Activated CD4-positive, alpha-beta T cell treated with anti-CD3 and anti-CD28 coated beads, Interleukin-2, amount 50 U/mL, for 24 hours (primary cell): ENCODE data around the gene WASF2.
"Not testable (repeated sequence)": the region's sequence is repeated elsewhere in the genome, so short reads cannot be mapped to it uniquely, and the experiment has no call there.

Source experiments
- DNase-seq, 2 donors: peaks; one replicate each; pipeline ENCODE4 v3.0.0-alpha.2; 2020; ENCODE audit warnings: low read depth in 1 of 2, low spot score in 1 of 2

Gene WASF2, protein sequence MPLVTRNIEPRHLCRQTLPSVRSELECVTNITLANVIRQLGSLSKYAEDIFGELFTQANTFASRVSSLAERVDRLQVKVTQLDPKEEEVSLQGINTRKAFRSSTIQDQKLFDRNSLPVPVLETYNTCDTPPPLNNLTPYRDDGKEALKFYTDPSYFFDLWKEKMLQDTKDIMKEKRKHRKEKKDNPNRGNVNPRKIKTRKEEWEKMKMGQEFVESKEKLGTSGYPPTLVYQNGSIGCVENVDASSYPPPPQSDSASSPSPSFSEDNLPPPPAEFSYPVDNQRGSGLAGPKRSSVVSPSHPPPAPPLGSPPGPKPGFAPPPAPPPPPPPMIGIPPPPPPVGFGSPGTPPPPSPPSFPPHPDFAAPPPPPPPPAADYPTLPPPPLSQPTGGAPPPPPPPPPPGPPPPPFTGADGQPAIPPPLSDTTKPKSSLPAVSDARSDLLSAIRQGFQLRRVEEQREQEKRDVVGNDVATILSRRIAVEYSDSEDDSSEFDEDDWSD

DNA sequence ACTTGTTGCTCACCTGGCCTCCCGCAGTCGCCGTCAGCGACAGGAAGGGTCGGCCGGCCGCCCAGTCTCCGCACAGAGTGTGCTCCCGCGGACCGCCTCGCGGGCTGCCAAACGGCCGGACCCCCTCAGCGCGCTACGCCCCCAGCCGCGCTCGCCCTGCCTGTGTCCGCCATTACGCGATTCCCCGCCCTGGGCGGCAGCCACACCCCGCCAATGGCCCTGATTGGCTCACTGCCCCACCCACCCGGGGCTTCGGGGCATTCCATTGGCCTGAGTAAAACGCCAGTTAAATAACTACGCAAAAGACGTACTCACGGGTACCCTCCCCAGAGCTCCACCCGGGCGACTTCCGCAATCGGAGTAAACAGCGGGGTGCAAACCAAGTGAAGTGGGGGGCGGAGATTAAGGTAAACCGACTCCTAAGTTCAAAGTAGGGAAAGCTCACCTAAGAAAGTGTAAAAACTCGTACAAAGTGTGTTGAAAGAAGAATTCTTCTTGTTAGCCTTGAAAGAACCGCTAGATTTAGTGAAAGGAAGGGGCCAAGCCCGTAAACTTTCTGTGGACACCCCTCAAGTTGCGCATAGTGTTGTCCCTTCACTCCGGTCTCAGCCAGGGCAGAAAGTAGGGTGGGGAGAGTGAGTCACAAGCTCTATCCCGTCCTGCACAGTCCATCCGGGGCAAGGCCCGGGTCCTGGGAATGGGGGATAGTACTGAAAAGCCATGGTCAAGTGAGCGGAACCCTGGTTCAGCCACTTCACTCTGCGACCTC is at the start of gene WASF2:
Gene WASF2, minus strand, starts transcription at position 195 of the 769 bp plus-strand sequence. CDS start 61,277 bp downstream, outside the sequence.
- DNase-seq: peak; percentile 95 to 96

DNA sequence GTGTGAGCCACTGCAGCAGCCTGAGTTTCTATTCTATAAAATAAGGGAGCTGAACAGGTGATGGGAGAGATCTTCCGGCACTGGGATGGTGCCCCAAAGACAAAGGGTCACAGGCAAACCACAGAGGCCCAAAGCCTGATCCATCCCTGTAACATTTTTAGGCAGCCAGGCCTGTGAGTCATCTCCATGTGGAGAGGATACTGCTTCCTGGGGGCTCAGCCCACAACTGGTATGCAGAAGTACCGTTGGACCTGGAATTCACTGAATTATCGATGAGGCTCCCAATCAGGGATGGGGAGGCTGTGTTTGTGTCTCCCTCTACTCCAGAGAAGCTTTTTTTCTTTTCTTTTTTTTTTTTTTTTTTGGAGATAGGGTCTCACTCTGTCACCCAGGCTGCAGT is 48.8 kb upstream of the WASF2 start:
- DNase-seq: no peak

DNA sequence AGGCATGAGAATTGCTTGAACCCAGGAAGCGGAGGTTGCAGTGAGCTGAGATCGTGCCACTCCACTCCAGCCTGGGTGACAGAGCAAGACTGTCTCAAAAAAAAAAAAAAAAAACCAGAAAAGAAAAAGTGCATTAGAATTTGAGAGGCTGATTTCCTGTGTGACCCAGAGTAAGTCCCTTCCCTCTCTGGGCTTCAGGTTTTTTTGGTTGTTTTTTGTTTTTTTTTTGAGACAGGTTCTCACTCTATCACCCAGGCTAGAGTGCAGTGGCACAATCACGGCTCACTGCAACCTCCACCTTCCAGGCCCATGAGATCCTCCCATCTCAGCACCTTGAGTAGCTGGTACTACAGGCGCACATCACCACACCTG is 48.3 kb upstream of the WASF2 start:
- DNase-seq: not testable (repeated sequence)

DNA sequence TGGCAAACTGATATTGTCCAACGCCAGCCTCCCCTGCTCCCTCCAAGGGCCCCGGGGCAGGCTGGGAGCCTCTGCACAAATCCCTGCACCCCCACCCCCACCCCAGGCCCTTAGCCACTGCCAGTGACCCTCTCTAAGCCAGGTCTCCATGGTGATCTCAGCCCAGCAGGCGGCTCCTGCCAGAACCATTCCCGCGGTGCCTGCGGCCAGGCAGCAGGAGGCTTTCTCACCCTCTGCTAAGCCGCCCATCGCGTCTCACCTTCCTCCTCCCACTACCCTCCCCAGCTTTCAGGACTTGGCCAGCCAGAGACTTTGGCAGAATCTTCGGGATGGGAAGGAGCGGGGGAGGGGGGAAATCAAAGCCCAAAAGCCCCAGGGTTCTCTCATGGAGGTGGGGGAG is 46.8 kb upstream of the WASF2 start:
- no peak for DNase-seq

DNA sequence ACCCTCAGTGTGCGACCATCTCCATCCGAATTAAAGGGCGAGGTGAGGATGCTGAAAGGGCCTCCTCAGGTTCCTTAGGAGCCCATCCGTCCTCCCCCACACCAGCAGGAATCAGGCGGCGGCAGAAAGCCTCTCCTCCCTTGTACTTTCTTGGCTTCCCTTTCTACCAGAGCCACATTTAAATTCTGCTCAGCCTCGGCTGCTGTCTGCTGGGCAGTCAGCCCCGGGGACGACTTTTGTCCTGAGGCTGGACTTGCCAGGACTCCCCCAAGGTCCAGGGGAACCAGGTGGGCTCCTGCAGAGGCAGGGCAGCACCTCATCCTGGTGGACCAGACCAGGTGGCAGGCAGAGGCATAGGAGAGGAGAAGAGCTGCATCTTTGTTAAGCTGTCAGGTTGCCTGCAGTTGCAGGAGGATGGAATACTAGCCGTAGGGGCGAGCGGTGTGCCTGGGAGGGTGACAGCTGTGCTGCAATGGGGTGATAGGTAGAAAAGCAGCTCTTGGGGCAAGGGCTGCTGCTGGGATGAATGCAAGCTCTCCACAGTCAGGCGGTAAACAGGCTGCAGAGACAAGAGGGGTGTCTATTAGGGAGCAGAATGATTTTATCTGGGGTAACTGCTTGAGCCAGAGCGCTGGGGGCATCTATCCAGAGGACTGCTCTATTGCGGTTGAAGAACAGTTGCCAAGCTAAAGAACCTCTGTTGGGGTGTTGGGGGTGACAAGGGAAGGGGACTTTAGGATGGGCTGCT is 46.2 kb upstream of the WASF2 start:
- DNase-seq: no peak

DNA sequence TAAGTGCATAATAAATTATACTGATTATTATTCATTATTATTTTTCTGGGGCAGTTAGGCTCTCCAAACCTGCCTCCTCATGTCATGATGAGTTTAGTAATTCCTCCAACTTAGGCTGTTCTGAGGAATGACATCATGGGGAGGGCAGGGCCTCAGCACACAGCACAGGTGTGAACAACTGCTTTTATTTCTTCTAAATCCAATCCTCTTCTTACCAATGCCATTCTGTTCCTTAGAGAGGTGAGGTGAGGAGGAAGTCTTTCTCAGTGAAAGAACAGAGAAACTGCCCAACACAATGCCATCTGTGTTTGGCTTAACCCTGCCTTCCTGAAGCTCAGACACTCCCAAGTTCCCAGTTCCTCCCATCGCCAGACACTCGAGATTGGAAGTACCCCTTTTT is 45.4 kb upstream of the WASF2 start:
- DNase-seq: no peak

DNA sequence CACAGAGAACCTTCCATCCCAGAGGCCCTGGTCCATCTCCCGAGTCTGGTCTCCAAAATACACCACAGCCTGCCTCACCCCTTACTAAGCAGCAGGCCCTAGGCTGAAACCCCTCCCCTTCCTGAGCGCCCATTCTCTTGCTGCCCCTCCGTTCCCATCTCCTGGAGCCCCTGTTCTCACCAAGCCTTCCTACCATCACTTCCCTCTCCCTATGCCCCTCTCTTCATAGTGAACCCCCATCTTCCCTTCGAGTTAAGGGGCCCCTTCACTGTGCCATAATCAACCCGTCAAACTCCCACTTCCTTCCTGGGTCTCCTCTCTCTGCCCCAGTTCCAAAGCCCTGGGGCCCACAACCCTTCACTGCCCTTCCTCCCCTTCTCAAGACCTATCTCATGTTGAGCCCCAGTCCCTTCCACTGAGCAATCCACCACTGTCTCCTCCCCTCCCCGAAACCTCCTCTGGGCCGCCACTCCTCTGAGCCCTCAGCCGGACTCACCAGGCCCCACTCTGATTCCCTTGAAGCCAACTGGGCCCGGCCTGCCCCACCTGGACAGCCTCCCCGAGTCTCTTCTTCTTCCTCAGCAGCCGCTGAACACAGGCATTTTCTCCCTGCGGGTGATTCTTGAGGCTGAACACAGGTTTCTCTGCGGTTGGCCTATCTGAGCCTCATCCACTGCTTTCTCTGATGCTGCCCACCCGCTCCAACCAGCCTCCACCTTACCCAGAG is 42.2 kb upstream of the WASF2 start:
- DNase-seq: no peak

DNA sequence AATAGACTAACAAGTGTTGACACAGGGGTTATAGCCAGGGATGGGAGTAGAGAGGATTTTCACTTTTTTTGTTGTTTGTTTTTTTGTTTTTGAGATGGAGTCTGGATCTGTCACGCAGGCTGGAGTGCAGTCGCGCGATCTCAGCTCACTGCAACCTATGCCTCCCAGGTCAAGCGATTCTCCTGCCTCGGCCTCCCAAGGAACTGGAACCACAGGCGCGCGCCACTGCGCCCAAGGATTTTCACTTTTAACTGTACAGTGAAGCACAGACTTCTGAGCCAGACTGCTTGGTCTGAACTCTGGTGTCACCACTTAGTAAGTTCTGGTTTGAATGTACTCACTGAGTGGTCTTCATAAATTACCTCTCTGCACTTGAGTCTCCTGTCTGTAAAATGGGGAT is 40.2 kb upstream of the WASF2 start:
- DNase-seq: no peak

DNA sequence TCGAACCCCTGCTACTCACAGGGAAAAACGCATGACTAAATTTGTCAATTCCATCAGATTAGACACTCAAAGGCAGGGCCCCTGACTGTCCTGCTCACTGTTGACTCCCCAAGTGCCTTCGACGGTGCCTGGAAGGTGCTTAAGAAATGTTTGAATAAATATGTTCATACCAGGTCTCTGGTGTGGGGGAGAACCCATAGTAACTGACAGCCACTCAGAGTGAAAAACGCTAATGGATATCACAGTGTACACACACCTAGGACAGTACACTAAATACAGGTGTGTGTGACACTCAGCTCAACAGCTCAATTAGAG is 39.7 kb upstream of the WASF2 start:
- no peak for DNase-seq

DNA sequence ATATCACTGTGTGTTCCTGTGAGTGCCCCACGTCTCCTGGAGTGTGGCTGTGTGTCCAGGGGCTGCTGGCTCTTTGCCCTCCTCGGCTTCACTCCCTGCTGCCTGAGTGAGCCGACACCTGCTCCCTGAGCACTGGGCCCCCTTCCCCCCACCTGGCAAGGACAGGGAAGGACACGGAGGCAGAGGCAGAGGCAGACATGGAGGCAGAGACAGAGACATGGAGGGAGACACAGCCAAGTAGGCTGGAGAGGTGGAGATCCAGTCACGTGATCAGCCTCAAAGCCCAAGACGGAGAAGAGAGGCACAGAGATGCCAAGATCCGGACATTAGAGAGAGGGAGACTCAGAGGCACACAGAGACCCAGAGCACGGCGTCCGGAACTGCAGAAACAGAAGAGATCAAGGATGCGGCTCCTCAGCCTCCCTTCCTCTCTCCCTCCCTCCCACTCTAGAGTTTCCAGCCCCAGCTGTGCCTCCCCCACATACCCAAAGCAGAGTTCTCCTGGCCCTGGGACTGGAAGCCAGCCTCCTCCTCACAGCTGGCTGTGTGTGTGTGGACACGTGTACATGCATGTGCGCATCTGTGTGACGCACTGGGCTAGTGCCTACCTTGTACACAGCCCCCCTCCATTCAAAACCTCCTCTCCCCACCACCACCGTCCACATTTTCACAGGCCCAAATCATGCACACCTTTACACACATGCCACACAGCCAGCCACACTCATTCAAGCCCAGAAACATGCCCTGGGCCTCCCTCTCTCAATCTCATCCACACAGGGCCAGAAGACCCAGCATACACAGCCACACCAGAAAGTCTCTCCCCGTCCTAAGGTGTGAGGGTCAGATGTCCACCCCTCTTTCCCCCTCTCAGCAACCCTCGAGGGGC is 39.1 kb upstream of the WASF2 start:
- no peak for DNase-seq

DNA sequence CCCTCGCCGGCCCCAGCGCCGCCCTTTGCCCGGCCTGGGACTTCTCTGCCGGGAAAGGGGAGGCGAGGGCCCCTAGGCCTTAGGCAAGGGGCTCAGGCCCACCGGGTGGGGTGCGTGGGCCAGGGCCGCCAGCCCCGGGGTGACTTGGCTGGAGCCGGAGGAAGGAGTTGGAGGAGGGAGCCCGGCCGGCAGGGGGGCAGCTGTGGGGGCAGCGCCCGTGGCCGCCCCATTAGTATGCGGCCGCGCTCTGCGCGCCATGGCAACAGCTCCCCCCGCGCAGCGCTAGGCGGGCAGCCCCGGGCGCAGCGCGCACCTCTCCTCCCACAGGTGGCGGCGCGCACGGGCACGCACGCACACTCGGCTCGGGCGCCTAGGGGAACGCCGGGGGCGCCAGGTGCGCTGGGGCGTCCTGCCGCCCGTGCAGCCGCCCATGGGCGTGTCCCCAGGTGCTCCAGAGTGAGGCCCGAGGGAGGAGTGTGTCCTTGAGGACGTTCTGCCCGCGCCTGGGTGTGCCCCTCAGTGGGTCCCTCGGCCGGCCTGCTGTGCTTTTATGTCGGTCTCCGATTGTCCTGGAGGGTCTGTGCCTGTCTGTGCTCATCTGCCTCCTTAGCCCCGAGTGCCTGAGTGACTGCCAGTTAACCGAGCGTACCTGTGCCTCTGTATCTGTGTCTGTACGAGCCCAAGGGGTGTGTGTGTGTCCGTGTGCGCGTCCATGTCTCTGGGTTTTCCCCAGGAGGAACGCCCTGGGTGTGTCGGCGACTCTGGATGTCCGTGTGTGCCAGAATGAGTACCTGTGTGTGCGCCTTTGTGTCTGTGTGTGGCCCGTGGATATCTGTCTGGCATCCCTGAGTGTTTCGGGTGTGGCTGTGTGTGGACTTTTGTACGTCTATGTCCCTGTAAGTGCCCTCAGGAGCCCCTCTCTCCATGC is 38.2 kb upstream of the WASF2 start:
- DNase-seq: no peak

DNA sequence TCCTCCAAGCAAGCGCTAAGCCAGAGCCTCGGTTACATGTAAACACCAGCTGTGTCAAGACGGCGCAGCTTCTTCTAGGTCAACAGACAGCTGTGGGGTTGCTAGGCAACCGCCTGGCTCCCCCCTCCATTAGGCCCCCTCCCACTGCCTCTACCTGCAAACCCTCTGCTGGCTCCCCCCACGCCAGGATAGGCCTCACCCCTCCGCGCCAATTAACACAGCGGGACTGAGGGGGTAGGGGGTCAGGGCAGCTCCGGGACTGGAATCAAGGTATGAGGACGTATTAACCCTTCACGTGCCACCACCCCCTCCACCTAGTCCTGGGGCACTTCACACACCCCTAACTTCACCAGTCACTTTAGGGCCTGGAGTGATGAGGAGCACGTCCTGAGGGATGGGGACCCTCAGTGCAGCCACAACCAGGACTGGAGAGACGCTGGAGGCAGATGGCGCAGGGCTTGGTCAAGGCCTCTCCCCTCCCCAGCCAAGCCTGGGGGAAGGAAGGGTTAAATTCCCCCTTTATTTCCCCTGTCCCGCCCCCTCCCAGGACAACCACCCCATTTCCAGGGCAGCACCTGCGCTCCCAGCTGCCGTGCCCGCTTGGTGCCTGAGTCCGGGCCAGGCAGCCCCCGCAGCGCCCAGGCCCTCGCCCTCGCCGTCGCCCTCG is 37.4 kb upstream of the WASF2 start:
- DNase-seq: no peak

DNA sequence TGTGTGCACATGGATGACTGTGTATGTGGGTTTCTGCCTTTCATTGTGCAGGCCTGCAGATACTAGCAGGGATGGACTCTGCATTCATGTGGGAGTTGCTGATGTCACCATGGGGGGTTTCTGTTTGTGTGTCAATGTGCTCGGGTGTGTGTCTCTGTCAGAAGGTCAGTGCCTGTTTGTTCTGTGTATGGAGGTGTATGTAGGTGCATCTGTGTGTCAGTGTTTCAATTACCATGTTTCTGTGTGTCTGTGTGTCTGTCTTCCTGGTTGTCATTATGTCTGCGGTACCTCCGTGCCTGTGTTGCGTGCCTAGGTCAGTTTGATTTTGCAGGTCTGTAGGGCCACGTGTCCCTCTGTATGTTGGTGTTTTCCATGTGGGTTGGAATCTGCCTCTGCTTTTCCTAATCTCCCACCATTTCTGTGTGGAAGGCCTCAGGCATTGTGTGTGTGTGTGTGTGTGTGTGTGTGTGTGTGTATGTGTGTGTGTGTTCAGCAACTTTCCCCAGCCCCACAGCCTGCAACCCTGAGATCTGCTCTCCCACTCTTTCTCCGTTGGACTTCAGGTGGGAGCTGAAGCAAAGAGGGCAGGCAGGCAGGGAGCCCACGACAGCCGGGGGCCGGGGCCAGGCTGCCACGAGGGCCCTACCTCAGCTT is 36.7 kb upstream of the WASF2 start:
- DNase-seq: no peak

DNA sequence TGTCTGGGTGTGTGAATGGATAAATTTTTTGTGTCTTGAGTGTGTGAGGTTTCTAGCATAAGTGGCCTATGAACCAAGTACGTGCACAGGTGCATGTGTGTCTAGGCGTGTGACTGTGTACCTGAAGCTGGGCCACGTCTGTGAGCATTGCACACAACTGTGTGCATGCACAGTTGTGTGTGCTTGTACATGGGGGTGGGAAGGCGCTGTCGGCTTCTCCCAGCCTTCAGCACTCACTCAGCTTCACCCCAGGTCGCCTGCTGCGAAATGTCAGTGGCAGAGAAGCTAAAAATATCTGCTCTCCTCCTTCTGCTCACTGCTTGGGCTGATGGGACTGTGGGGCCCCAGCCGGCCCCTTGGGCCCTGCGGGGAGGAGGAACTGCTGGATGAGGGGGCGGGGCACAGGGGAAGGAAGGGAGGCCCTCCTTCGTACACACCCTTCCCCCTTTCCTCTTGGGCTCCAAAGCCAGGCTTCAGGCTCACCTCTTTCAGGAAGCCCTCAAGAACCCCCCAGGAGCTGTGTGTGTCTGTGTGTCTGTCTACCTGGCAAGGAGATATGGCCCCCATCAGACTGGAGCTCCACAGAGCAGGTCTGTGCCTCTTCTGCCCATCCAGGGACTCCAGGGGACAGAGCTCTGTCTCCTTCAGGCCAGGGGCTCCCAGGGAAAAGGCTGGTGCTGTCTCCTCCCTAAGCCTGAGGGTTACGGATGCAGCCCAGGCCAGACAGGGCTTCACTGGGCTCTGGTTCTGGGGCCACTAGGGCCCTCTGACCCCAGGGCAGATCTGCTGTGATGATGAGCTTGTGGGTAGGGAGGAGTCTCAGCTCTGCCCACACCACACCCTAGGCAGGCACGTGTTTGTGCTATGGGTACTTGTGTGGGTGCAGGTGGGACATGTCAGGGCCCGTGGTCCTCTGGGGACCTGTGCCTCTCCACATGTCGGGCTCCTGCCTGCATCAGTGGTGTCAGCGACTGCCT is 35.6 kb upstream of the WASF2 start:
- no peak for DNase-seq

DNA sequence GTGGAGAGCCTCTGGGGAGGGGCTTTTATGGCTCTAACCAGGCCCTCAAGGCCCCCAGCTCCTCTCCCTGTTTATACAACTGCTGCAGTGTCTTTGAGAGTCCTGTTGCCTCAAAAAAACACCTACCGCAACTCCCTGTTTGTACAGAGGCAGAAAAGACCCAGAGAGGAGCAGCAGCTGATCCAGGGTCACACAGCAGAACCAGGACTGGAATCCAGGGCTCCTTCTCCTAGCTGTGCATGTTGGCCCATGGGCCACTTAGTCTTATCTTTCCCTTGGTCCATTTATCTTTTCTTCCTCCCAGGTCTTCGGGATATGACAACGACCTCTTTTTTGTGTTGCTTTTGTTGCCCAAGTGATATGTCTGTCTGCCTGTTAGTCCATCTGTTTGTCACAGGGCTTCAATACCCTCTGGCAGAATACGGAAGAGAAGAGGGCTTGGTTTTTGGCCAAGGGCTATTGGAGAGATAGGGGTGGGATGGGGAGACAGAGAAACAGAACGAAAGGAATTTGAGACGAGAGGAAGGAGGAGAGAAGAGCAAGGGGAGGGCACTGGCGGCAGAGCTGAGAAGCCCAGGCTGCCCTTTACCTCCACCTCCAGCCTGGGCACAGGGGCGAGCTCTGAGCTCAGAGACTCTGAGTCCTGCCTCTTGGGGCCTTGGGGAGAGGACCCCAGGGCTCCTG is 33.5 kb upstream of the WASF2 start:
- no peak for DNase-seq
